Stimulated activated naive CD8-positive, alpha-beta T cell treated with anti-CD3 and anti-CD28 coated beads, Interleukin-15, Interleukin-2, amounts not matched to agents 100 ng/mL and 50 ng/mL, for 24 hours (primary cell): ENCODE data around the gene CHI3L1.

Source experiments
- H3K27ac Mint-ChIP-seq: one replicate; pipeline ENCODE4 v1.8.0; 2021; ENCODE audit warnings: mild to moderate bottlenecking, mixed read lengths
- H3K27me3 Mint-ChIP-seq: one replicate; pipeline ENCODE4 v1.8.0; 2021; ENCODE audit warnings: mixed read lengths
- H3K36me3 Mint-ChIP-seq: one replicate; pipeline ENCODE4 v1.8.0; 2021; ENCODE audit warnings: low read depth, mixed read lengths
- H3K4me1 Mint-ChIP-seq: one replicate; pipeline ENCODE4 v1.8.0; 2021; ENCODE audit warnings: low read depth, mixed read lengths
- H3K4me3 Mint-ChIP-seq: one replicate; pipeline ENCODE4 v1.8.0; 2021; ENCODE audit warnings: mild to moderate bottlenecking, mixed read lengths
- H3K9me3 Mint-ChIP-seq: one replicate; pipeline ENCODE4 v1.8.0; 2021; ENCODE audit warnings: mixed read lengths

CHI3L1 gene

DNA sequence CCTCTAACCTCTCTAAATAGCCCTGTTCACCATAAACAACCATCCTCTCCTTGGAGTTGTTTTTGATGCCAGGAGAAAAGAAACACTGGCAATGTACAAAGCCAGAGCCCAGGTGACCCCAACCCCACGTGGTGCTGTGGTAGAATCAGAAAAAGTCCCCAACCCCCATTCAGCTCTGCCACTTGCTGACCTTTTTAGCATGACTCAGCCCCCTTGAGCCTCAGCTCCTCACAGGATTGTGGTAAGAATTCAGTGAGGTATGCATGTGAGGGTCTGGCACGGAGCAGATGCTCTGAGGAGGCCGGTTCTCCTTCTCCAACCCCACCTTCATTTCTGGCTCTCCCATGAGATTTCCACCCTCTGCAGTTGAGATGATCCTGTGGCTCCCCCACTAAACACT lies 11.1 kb upstream of the CHI3L1 start:
- Mint-ChIP-seq H3K36me3 (no peaks in the 10 kb centered on the region), H3K9me3 (no peaks in the 10 kb centered on the region), H3K4me3 (no peak overlapping the region), H3K27ac (peak overlapping the region; percentile 54), H3K4me1 (peaks cover 3% of the 10 kb centered on the region), H3K27me3 (peaks cover 7% of the 10 kb centered on the region)

DNA sequence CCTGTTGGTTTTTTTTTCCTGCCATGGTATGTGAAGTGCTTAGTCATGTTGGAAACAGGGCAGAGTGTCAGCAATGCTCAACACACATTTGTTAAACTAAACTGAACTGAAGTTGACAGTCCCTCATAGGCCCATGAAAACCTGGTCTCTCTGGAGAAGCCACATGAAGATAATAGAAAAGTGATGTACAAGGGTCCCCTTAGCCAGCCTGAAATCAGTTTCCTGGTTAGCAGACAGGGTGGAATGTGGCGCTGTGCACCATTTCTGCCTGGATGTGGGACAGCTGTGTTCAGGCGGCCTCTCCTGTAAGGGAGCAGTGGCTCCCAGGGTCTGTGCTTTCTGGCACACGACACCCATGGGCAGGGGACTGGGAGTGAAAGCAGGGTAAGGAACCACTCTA lies 9.9 kb upstream of the CHI3L1 start:
- no peaks in the 10 kb centered on the region for H3K9me3 Mint-ChIP-seq
- no peak overlapping the region for H3K27ac Mint-ChIP-seq
- H3K4me1 Mint-ChIP-seq, result peaks cover 3% of the 10 kb centered on the region
- peaks cover 7% of the 10 kb centered on the region for H3K27me3 Mint-ChIP-seq
- H3K4me3 Mint-ChIP-seq, result no peak overlapping the region
- H3K36me3 Mint-ChIP-seq, result no peaks in the 10 kb centered on the region

DNA sequence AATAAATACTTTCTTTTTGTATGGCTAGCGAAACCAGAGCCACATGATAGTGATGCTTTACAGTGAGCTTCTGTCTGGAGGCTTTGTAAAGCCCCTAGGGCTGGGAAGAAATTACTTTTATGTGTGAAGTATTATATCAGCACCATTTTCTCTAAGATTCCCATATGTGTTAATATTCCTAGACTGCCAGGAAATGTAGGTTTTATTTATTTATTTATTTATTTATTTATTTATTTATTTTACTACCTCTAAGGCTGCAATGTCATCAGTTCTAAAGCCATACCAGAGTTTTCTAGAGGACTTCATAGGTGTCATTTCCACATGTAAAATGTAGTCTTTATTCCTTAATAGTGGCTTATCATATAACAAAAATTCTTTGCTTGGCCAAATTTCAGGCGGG lies 4.4 kb upstream of the CHI3L1 start:
- H3K4me1 Mint-ChIP-seq, result peaks cover 3% of the 10 kb centered on the region
- no peak overlapping the region for H3K4me3 Mint-ChIP-seq
- no peaks in the 10 kb centered on the region for H3K9me3 Mint-ChIP-seq
- no peaks in the 10 kb centered on the region for H3K36me3 Mint-ChIP-seq
- H3K27ac Mint-ChIP-seq, result no peak overlapping the region
- H3K27me3 Mint-ChIP-seq, result peaks cover 5% of the 10 kb centered on the region

DNA sequence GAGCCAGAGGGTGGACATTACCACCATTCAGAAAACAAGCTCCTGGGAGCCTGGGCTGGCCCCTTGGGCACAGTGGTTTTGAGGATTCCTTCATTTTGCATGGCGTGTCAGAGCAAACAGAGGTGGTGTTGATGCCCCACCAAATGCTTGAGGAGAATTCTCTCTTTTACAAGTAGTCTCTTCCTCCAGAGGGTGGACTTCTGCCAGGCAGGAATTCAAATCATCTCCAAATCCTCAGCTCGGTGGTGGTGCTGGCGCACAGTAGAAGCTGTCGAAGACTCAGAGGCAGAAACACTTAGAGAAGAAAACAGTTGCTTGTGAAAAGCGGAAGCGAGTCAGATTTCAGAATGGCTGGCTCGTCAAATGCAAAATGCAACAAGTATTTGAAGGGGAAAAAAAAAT lies 3.4 kb upstream of the CHI3L1 start:
- Mint-ChIP-seq H3K27me3 (peaks cover 5% of the 10 kb centered on the region), H3K27ac (no peak overlapping the region), H3K4me1 (peaks cover 3% of the 10 kb centered on the region), H3K36me3 (no peaks in the 10 kb centered on the region), H3K4me3 (no peak overlapping the region), H3K9me3 (no peaks in the 10 kb centered on the region)

DNA sequence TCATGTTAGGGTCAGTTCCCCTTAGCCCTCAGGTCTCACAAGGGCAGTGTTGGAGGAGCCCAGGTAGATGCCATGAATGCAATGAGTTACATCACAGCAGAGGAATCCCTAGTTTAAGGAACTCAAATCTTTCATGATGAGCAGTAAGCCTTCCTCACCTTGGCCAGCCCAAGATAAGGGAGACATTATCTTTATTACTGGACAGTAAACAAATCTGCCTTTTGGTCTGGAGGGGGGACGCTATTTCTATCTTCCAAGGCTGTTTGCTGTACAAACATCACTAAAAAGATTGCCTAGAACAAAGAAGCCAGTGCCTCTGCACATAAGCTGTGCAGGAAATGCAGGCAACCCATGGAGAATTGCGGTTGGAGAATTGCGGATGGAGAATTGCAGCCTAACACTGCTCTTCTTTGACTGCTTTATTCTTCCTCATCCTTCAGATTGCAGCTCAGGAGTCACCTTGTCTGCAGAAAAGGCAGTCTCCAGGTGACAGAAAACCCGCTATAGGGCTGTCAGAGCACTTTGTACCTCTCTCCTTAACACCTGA lies 2.3 kb upstream of the CHI3L1 start:
- no peaks in the 10 kb centered on the region for H3K9me3 Mint-ChIP-seq
- H3K4me1 Mint-ChIP-seq, result peaks cover 3% of the 10 kb centered on the region
- no peak overlapping the region for H3K27ac Mint-ChIP-seq
- peaks cover 5% of the 10 kb centered on the region for H3K27me3 Mint-ChIP-seq
- H3K4me3 Mint-ChIP-seq, result no peak overlapping the region
- H3K36me3 Mint-ChIP-seq, result no peaks in the 10 kb centered on the region

DNA sequence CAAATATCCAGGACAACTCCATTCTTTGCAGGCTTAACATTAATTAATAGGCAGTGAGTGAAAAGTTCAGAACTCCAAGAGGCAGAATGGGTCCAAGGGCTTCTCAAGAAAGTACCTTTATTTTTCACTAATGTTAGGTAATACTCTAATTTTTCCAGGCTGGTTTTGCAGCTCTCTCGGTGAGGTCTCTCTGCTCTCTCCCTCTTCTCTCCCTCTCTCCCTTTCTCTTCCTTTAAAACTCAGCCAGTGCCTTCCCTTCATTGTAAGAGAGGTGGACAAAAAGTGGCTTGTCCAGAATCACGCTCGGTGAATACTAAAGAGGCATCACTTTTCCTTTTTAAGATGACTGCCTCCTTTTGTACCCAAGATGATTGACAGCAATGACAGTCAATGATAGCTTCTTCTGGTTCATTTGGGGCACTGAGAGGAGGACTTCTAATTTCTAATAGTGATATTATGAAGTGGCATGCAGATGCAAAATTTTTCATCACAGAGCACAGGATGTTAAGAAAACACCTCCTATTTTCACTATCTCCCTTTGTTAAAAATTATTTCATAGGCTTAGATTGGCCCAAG lies 1.3 kb upstream of the CHI3L1 start:
- Mint-ChIP-seq H3K4me1 (peaks cover 3% of the 10 kb centered on the region), H3K27ac (no peak overlapping the region), H3K27me3 (peaks cover 5% of the 10 kb centered on the region), H3K4me3 (no peak overlapping the region), H3K9me3 (no peaks in the 10 kb centered on the region), H3K36me3 (no peaks in the 10 kb centered on the region)

DNA sequence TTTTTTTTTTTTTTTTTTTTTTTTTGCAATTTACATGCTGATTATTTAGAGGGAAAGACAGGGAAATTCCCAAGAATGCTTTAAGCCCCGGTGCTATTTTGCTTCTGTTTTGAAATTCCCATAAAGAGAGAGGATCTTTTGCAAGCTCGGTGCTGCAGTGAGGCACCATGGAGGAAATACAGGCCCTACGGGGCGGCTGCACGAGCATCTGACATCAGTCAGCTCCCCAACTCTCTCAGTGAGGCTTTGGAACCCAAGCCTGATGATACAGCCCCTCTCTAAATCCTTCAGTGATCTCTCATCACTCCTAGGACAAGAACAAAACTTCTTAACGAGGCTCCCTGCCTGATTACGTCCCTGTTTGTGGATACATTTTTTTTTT lies 791 bp upstream of the CHI3L1 start:
- H3K4me3 Mint-ChIP-seq, result no peak overlapping the region
- no peaks in the 10 kb centered on the region for H3K9me3 Mint-ChIP-seq
- H3K36me3 Mint-ChIP-seq, result no peaks in the 10 kb centered on the region
- peaks cover 3% of the 10 kb centered on the region for H3K4me1 Mint-ChIP-seq
- H3K27ac Mint-ChIP-seq, result no peak overlapping the region
- H3K27me3 Mint-ChIP-seq, result peaks cover 5% of the 10 kb centered on the region

DNA sequence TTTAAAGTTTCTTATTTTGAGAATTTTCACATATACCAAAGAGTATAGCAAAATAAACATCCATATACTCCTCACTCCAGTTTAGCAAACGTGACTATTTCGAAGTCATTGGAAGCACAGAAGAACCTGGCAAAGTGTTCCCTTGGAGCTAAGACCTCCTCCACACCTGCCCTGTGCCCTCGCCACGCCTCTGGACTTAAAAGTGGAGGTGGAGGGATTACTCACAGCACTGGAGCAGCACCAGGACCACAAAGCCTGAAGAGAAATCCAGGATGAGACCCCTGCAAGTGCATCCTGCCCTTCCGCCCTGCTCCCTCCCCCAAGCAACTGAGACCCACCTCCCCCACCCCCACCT lies 436 bp downstream of the CHI3L1 start:
- Mint-ChIP-seq H3K27me3 (peaks cover 5% of the 10 kb centered on the region), H3K4me1 (peaks cover 3% of the 10 kb centered on the region), H3K36me3 (no peaks in the 10 kb centered on the region), H3K4me3 (no peak overlapping the region), H3K27ac (no peak overlapping the region), H3K9me3 (no peaks in the 10 kb centered on the region)

DNA sequence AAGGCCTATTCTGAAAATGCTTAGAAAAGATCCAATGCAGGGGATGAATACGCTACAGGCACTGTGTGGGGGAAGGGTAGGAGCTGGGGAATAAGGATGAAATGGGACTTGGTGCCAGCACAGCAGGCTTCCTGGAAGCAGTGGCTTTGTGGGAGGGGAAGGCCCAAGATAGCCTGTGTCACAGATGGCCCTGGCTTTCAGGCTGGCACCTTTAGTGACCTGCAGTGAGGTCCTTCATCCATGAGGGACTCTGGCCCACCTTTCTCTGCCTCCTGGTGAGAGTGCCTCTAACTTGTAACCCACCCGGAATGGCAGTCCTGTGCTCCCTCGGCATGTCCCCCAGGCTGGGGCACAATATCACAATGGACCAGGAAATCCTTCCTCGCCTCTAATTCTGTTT lies 919 bp downstream of the CHI3L1 start:
- Mint-ChIP-seq H3K4me1 (peaks cover 3% of the 10 kb centered on the region), H3K4me3 (no peak overlapping the region), H3K9me3 (no peaks in the 10 kb centered on the region), H3K27ac (no peak overlapping the region), H3K36me3 (no peaks in the 10 kb centered on the region), H3K27me3 (peaks cover 5% of the 10 kb centered on the region)

DNA sequence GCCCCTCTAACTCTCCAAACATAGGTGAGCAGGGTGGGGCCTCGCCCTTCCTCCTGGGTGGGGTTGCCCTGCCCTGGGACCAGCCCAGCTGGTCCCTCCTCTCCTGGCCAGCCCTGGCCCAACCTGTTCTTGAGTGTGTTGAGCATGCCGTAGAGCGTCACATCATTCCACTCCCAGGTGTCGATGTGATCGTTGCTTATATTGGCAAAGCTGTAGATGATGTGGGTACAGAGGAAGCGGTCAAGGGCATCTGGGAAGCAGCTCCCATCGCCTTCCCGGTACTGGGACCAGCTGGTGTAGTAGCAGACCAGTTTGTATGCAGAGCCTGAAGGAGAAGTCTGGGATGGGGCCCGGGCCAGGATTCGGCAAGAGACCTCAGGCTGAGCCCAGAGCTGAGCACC lies 1.4 kb downstream of the CHI3L1 start:
- no peak overlapping the region for H3K27ac Mint-ChIP-seq
- no peaks in the 10 kb centered on the region for H3K9me3 Mint-ChIP-seq
- H3K4me3 Mint-ChIP-seq, result no peak overlapping the region
- H3K36me3 Mint-ChIP-seq, result no peaks in the 10 kb centered on the region
- peaks cover 3% of the 10 kb centered on the region for H3K4me1 Mint-ChIP-seq
- H3K27me3 Mint-ChIP-seq, result peaks cover 5% of the 10 kb centered on the region

DNA sequence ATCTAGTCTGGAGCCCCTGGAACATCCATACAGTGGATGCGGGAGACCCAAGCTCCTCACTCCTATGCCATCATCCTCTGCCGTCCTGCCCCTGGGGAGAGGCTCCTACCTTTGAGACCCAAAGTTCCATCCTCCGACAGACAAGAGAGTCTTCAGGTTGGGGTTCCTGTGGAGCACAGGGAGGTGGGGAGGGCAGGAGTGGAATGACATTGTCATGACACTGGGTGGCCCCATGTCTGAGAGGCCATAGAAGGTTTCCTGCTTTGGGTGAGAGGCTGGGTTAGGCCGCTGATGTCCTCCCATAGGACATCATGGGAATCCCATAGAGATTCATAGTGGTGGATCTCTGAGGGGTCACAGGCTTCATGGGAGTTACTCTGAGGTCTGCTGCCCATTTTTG lies 2.0 kb downstream of the CHI3L1 start:
- H3K27me3 Mint-ChIP-seq, result peaks cover 5% of the 10 kb centered on the region

DNA sequence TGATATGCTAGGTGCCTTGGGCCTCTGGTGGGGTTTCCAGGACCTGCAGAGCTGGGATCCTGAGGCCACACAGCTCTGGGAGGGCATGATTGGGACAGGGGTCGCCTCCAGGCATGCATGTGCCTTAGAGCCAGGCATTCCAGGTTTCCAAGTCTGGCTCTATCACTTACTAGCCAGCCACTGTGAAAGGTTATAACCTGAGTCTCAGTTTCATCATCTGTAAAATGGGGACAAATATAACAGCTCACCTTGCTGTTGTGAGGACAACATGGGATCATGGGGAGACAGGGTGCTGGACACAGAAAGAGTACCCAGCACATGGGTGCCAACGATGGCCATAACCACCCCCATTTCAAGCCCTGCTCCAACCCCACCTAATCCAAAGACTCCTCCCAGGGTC lies 2.7 kb downstream of the CHI3L1 start:
- Mint-ChIP-seq H3K27ac (no peak overlapping the region), H3K36me3 (no peaks in the 10 kb centered on the region), H3K27me3 (peaks cover 5% of the 10 kb centered on the region), H3K9me3 (no peaks in the 10 kb centered on the region), H3K4me3 (no peak overlapping the region), H3K4me1 (peaks cover 3% of the 10 kb centered on the region)

More for the DNA sequence above, 2.0 kb downstream of the CHI3L1 start:
- no peak overlapping the region for H3K27ac Mint-ChIP-seq
- H3K4me3 Mint-ChIP-seq, result no peak overlapping the region
- H3K9me3 Mint-ChIP-seq, result no peaks in the 10 kb centered on the region
- H3K36me3 Mint-ChIP-seq, result no peaks in the 10 kb centered on the region
- H3K4me1 Mint-ChIP-seq, result peaks cover 3% of the 10 kb centered on the region

DNA sequence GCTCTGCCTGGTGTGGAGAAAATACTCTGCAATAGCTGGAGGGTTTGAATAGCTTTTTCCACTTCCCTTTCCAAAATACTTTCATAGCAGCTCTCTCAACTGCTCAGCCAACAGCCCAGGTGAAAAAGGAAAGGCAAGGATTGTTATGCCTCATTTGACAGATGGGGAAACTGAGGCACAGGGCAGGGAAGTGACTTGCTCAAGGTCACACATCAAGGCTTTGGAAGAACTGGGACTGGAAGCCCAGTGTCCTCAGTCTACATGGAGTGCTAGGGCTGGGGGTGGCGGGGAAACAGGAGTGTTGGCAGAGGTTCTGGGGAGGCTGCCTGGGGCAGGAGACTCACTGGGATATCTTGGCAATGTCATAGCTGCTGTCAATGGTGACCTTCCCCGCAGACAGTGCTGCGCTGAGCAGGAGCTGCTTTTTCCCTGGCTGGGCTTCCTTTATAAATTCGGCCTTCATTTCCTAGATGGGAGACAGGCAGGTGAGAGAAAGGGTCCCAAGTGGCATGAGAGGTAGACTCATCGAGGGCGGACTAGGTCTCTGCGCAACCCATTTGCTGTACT lies 4.0 kb downstream of the CHI3L1 start:
- Mint-ChIP-seq H3K4me3 (no peak overlapping the region), H3K27me3 (no peaks in the 10 kb centered on the region), H3K36me3 (no peaks in the 10 kb centered on the region), H3K27ac (no peak overlapping the region), H3K9me3 (no peaks in the 10 kb centered on the region), H3K4me1 (peaks cover 3% of the 10 kb centered on the region)

DNA sequence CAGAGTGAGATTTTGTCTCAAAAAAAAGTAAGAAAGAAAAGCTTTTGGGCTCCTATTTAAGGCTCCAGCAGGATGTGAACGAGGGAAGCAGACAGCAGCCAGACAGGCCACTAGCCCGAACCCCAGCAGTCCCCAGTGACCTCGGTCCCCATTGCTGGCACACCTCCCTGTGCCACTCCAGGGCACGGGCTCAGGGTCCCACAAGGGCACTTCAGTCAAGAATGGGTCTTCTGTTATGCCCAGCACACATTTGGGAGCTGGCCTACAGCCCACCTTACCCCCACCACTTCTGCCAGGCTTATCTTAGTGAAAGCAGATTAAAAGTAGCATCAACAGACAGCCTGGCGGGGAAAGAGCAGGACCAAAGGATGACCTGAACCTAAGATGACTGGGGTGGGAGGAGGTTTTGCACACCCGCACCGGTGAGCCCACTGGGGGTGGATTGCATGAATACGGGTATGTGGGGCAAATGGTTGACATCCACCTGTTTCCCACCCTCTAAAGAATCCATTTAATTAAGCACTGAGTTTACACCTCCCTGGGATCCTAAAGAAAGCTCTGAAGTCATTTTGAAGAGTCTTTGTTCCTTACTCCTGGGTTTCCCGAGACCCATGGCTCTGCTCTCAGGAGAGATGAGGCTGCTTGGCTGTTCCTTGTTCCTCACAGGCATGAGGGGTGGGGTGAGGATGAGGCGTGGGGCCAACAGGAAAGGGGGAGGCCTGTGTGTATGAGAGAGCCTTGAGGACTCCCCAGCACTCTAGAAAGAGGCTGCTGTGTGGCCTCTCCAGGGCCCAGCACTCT lies 4.7 kb downstream of the CHI3L1 start:
- H3K4me3 Mint-ChIP-seq, result no peak overlapping the region
- peaks cover 3% of the 10 kb centered on the region for H3K4me1 Mint-ChIP-seq
- H3K36me3 Mint-ChIP-seq, result no peaks in the 10 kb centered on the region
- H3K9me3 Mint-ChIP-seq, result no peaks in the 10 kb centered on the region
- H3K27ac Mint-ChIP-seq, result no peak overlapping the region
- H3K27me3 Mint-ChIP-seq, result no peaks in the 10 kb centered on the region

DNA sequence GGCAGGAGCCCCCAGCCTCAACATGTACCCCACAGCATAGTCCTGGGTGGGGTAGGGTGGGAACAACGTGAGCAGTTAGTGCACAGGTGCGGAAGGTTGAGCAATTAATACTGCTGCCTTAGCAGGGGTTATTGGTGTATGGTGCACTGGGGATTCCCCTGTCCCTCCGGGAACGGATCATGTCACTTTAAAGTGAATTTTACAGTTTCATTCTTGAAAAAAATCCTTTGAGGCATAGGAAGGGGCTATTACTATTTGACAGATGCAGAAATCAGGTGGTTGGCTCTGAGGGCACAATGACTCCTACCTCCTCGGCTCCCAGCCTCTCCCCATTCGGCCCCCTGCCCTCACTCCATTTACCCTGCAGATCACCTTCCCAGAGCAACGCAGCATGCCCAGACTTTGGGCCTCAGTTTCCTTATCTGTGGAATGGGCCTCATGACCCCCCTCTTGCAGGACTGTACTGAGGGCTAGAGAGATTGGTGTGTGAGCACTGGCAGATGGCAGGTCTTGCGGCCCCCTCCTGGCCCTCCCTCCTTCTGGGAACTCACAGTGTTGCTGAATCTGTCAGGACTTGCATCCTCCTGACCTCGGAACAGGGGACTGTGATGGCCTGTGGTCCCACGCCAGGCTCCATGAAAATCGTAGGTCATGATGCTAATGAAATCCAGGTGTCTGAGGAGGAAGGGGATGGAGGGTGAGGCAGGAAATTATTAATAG lies 5.7 kb downstream of the CHI3L1 start:
- no peaks in the 10 kb centered on the region for H3K4me1 Mint-ChIP-seq
- no peaks in the 10 kb centered on the region for H3K36me3 Mint-ChIP-seq
- H3K27ac Mint-ChIP-seq, result no peak overlapping the region
- no peaks in the 10 kb centered on the region for H3K9me3 Mint-ChIP-seq
- no peak overlapping the region for H3K4me3 Mint-ChIP-seq
- no peaks in the 10 kb centered on the region for H3K27me3 Mint-ChIP-seq
